Fibroblast of villous mesenchyme (primary cell): ENCODE measurements around the gene PGAP3. TPM values are rescaled to one million over a fixed set of nuclear protein-coding genes. Genes with fewer than 3 reads are reported as not detected.
"Not testable (repeated sequence)": the region's sequence is repeated elsewhere in the genome, so short reads cannot be mapped to it uniquely, and the experiment has no call there.

ENCODE experiments used
- DNase-seq: peaks from one replicate; pipeline ENCODE4 v3.0.0-alpha.2; 2010; ENCODE audit warnings: low read depth
- H3K4me3 ChIP-seq: 2 replicates; pipeline ENCODE4 v1.5.1; 2011; ENCODE audit warnings: low read depth, mild to moderate bottlenecking, low read length
- total RNA-seq: library from RNA; depleted of rRNA; stranded (reverse); fragments of >200 nt; gene quantifications from 2 replicates; pipeline ENCODE4 v1.2.3, GENCODE V29; 2012
- TF ChIP-seq, protein P1 (sequence below): IDR thresholded peaks from 2 replicates; pipeline ENCODE4 v1.5.1; 2012; ENCODE audit warnings: low read depth, mild to moderate bottlenecking, low read length; ENCODE audit not compliant: insufficient read depth

PGAP3 gene
- total RNA-seq, 1 donor: 4.7 TPM

DNA sequence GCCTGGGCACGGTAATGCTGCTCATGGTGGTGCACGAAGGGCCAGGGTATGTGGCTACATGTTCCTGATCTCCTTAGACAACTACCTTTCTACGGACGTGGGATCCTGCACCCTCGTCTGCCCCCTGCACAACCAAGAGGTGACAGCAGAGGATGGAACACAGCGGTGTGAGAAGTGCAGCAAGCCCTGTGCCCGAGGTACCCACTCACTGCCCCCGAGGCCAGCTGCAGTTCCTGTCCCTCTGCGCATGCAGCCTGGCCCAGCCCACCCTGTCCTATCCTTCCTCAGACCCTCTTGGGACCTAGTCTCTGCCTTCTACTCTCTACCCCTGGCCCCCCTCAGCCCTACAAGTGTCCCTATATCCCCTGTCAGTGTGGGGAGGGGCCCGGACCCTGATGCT is 24.0 kb upstream of the PGAP3 start:
- no peak overlapping the region for H3K4me3 ChIP-seq
- DNase-seq: no peak
- TF ChIP-seq, protein P1, sequence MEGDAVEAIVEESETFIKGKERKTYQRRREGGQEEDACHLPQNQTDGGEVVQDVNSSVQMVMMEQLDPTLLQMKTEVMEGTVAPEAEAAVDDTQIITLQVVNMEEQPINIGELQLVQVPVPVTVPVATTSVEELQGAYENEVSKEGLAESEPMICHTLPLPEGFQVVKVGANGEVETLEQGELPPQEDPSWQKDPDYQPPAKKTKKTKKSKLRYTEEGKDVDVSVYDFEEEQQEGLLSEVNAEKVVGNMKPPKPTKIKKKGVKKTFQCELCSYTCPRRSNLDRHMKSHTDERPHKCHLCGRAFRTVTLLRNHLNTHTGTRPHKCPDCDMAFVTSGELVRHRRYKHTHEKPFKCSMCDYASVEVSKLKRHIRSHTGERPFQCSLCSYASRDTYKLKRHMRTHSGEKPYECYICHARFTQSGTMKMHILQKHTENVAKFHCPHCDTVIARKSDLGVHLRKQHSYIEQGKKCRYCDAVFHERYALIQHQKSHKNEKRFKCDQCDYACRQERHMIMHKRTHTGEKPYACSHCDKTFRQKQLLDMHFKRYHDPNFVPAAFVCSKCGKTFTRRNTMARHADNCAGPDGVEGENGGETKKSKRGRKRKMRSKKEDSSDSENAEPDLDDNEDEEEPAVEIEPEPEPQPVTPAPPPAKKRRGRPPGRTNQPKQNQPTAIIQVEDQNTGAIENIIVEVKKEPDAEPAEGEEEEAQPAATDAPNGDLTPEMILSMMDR: no peak

GRCh38 chr17:39711071-39711470 is 23.2 kb upstream of the PGAP3 start:
- not testable (repeated sequence) for H3K4me3 ChIP-seq, DNase-seq

- no peak overlapping the region for H3K4me3 ChIP-seq
- DNase-seq: no peak
- TF ChIP-seq, protein P1: no peak
These were observed 22.4 kb upstream of the PGAP3 start for GRCh38 chr17:39709998-39710964.

GRCh38 chr17:39709319-39709997 is 21.6 kb upstream of the PGAP3 start:
- TF ChIP-seq, protein P1: no peak
- H3K4me3 ChIP-seq: no peak overlapping the region
- no peak for DNase-seq

GRCh38 chr17:39706921-39707337 is 19.1 kb upstream of the PGAP3 start:
- no peak for DNase-seq
- TF ChIP-seq, protein P1: no peak
- no peak overlapping the region for H3K4me3 ChIP-seq

DNA sequence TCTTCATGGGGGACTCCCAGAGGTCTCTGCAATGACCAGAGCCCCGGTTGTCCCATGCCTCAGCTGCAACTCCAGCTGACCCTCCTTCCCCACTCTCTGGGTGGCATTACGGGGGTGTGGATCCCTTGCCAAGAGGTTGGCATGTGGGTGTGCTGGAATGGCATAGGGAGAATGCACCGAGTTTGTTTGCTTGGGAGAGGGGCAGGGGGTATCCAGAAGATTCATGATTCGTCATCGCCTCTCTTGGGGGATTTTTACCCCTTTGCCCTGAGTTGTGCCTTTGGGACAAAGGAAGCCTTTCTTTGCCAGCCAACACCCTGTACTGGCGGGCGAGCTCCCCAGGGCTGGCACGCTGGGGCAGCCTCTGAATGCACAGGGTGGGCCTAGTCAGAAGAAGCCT is 18.5 kb upstream of the PGAP3 start:
- TF ChIP-seq, protein P1: no peak
- no peak overlapping the region for H3K4me3 ChIP-seq
- DNase-seq: no peak

DNA sequence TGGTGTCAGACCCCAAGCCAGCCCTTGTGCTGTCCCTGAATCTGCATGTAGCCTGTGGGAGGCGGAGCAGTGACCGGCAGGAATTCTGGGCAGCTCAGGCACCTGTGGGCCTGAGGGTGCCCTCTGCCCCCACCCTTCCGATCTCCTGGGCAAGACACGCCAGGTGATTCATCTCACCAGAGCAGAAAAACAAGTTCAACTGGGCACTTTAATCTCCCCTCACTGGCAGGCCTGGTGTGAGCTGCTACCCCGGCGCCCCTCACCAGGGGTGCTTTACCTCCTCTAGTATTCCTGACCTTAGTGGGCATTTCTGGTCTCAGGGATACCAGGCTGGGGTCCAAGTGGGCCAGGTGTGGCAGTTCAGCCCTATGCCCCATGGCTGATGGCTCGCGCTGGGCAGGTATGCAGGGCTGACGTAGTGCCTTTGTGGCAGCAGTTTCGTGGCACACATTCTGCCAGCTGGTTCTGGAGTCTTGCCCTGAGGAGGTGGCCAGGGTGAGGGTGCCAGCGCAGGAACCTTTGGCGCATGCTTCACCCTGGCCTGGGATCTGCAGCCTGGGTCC is 18.0 kb upstream of the PGAP3 start:
- no peak for DNase-seq
- H3K4me3 ChIP-seq: no peak overlapping the region
- TF ChIP-seq, protein P1: no peak
